GM21737 (cell line): Measurements from ENCODE around the gene MYL12A.

Experiments used
- ATAC-seq: cut with Tn5 transposase; IDR thresholded peaks from one replicate; pipeline ENCODE4 v1.9.1; 2021; ENCODE audit warnings: mild to moderate bottlenecking, moderate library complexity; ENCODE audit not compliant: unreplicated experiment

Gene MYL12A

DNA sequence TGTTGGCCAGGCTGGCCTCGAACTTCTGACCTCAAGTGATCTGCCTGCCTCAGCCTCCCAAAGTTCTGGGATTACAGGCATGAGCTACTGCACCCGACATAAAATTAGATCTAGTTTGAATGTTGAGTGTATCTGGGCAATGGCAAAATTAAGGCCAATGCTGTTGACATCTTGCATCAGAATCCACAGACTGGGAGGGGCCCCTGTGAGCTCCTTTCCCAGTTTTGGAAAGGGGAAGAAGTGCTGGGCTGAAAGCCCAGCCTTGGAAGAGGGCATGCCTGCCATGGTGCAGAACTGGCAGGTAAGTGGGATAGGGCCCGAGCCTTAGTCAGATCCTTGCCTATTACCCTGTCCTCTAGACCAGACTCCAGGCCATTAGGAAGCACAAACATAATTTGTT is 23.4 kb upstream of the MYL12A start:
- no peak for ATAC-seq

DNA sequence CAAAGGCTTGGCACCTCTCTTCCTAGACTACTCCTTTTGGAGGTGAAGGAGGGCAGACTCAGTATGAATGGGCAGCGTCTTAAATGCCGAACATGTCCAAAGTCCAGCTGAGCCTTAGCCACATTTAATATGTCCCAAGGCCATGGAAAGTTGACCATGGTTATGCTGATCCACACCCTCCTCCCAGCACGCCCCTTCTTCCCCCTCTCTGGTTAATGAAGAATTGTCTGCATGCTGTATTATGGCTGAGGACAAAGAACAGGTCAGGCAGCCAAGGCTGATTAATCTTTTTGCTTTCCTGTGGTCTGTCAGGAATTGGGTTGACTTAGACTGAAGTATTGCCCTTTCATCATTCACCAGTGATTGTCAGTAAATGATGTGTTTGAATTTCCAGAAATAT is 22.0 kb upstream of the MYL12A start:
- ATAC-seq = no peak

DNA sequence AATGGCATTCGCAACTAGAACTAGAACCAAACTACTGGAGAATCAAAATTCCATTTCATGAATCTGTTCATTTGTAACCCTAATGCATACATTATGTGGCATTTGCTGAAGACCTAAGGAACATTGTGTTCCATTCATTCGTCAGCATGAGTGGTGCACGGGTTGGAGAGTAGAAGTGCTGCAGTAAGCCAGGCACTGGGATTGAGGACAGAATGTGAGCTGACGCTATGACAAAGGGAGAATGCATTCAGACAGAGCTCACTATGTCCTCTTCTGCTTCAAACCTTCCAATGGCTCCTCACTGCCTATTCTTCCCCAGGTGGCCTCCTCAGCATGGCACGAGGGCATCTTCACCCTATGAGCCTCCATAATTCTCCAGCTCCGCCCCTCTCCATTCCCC is 21.6 kb upstream of the MYL12A start:
- ATAC-seq = no peak

DNA sequence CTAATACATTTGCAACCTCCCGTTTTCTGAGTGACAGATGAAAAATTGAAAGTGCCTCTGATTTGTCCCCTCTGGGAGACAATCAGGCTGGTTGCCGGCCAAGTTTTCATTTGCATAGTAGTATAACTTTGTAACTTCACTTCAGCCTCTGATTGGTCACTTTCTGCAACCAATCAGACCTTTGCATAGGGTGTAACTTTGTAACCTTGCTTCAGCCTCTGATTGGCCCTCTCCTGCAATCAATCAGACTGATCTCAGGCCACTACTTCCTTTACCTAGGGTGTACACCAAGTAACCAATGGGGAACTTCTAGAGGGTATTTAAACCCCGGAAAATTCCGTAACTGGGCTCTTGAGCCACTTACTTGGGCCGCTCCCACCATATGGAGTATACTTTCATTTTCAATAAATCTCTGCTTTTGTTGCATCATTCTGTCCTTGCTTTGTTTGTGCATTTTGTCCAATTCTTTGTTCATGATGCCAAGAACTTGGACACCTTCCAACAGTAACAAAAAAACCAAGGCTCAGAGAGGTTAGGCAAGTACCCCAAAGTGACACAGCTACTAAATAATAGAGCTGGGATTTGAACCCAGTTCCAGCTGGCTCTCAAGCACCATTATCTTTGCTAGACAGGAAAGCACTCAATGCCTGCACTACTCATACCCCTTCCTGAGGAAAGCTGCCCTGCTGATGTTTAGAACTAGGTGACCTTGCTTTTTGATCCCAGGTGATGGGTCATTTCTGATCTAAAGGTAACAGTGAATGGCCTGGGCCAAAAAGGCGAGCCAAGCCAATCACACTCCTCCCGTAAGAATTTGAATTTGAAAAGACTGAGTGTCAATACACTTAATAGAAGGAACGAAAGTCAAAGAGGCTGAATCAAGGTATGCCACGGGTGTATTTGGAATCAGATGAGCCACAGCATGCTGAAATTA is 16.9 kb upstream of the MYL12A start:
- ATAC-seq = no peak

DNA sequence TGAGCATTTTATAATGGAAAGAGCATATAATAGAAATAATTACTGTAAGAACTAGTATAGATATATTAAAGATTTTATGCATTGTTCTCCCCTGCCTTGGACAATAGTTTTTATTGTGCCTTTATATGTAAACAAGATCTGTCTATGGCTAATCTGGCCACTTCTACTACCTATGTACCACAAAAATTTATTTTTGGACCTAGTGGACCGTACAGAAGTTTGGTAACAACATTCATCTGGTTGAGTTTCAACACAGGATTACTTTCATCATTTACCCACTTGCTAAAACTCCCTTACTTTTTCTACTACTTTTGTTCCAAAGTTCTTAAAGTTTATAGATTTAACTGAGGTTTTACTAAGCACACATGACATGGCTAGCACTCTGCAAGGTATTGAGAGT is 14.6 kb upstream of the MYL12A start:
- ATAC-seq = no peak

DNA sequence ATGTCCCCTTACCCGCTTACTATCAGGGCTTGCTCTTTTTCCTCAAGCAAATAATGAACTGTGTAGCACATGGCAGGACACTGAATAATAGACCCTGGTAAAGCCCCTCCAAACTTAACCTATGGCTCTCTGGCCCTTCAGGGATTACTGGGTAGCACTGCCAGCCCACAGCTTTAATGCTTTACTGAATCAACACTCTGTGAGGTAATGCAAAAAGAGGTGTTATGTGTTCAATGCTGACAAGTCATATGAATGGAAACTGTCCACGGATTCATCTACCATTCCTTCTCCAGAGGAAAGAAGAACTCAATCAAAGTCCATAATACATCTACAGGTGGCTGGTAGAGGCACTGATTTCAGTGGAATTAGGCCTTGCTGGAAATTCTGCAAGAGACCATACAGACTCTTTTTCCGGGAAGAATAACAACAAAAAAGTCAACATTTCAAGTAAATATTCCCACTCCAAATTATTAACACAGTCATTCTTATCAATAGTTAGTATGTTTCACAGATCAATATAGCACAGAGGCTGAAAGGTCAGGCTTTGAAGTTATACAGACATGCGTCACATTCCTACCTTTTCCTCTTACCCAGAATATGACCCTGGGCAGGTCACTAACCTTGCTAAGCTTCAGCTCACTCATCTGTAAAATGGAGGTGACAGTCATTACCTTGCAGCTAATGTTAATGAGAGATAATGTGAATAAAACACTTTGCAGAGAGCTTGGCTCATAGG is 14.0 kb upstream of the MYL12A start:
- no peak for ATAC-seq

DNA sequence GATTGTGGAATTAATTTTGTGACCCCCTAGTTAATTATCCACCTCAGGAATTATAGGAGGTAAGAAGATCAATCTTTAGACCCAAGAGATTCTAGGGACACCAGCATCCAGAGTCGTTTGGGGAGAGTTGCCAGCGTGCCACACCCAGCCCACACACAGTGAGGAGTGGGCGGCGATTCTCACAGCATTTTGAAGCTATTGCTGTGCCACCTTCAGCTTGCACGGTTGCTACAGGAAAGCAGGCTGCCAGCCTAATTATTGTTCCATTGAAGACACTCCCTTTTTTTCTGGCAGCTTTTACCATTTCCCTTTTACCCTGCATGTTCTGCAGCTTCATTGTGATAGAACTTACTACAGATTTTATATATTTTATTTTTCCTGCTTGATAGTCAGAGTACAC is 13.1 kb upstream of the MYL12A start:
- no peak for ATAC-seq

DNA sequence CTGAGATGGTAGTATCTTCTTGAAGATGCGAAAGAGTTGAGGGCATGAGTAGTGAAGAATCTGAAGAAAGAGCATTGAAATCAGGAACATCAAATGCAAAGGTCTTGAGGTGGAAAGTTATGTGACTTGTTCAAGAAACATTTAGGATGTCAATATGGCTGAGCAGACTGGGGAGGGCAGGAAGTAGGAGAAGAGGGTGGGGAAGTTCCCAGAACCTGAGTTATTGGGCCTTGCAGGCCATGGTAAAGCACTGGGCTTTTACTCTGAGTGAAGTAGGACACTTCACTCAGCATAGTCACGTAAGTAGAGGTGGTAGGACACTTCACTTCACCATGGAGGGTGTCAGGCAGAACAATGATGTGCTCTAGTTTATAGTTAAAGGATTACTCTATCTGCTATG is 11.8 kb upstream of the MYL12A start:
- no peak for ATAC-seq

DNA sequence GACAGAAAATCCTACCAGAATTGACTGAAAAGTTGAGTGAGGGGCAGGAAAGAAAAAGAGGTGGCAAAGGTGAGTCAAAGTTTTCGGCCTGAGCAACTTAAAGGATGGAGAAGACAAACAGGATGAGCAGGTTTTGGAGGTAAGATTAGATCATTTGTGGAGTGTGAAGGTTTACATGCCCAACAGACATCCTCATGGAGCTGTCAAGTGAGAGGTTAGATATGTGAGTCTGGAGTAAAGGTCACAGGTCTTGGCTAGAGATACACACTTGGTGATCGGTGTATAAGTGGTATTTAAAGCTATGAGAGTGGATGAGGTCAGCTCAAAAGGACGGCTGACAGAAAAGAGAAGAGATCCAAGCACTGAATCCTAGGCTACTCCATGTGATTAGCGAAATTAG is 11.1 kb upstream of the MYL12A start:
- no peak for ATAC-seq

DNA sequence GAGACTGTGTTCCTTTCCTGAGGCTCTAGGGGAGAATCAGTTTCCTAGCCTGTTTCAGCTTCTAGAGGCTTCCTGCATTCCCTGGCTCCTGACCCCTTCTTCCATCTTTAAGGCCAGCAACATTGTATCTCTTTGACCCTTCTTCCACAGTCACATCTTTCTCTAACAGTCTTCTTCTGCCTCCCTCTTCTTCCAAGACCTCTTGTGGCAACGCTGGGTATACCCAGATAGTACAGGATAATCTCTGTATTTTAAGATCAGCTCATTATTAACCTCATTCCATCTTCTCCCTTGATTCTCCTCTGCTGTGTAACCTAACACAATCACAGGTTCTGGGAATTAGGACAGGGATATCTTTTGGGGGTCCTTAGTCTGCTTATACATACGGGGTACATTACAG is 8.9 kb upstream of the MYL12A start:
- no peak for ATAC-seq

DNA sequence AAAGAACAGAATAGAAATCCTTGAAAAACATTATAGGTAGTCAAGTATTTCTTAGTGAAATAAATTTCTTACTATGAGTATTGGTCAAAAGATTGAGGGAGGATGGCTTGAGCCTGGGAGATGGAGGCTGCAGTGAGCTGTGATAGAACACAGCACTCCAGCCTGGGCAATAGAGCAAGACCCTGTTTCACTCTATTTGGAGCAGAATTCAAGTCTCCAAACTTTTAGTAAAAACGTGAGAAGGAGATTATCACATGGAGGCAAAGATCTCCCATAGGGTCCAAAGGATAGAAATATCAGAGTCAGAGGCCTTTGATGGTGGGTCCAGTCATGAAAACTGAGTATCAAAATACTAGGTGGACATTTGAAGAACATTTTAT is 2.4 kb upstream of the MYL12A start:
- no peak for ATAC-seq

DNA sequence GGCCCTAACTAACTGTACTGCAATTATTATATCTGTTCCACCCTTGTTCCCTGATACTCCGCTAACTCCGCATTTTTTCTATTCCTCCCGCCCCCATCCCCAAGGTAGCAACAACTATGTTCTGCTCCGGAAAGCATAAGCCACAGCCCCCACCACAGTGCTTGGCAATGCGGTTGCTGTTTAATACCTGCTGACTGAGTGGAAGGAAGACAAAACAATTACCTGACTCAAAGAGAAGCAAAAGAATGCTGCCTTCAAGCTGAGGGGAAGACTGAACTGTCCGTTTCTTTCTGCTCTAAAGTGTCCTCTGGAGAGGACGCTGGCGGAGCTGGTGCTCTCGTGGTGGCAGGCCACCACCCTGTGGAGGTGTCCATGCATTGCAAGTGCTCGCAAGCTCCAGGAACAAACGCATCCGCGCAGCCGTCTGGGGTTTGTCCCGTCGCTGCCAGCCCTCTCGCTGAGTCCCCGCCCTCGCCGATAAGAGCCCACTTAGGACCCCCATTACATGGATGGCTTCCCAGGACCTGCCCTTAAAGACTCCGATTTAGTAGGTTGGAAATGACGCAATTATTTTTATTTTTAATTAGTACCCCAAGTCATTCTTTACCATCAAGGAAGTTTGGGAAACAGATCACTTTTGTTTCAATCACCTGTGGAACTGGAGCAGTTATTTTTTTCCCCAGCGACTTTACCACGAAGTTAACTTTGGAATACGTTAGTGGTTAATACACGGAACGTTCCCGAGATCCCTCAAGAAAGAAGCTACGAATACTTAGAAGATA is 1.6 kb upstream of the MYL12A start:
- ATAC-seq = peak; percentile 44

DNA sequence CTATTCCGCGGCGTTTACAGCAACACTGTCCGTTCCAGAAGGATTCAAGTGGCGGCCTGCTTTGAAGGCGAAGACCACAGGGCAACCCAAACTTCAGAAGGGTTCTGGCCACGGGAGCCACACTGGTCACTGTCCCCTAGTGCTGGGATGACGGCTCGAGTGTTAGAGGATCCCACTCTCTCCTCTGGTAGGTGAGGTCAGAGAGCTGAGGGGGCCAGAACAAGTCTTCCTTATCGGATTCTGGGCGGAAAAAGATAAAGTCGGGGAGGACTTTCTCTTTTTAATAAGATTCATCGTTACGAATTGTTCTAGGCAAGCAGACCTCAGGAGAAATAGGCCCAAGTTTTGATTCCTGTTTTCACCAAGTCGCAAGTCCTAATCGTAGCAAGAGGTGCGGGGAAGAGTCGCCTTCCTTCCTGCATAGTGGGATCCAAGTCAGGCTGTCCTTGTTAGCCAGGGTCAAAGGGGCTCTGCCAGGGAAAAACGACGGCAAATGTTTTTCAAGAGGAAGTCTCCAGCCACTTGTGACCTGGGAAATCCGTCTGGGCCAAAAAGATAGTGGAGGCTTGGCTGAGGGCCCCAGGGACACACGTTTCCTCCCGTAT is 864 bp upstream of the MYL12A start:
- peak; percentile 1 for ATAC-seq

DNA sequence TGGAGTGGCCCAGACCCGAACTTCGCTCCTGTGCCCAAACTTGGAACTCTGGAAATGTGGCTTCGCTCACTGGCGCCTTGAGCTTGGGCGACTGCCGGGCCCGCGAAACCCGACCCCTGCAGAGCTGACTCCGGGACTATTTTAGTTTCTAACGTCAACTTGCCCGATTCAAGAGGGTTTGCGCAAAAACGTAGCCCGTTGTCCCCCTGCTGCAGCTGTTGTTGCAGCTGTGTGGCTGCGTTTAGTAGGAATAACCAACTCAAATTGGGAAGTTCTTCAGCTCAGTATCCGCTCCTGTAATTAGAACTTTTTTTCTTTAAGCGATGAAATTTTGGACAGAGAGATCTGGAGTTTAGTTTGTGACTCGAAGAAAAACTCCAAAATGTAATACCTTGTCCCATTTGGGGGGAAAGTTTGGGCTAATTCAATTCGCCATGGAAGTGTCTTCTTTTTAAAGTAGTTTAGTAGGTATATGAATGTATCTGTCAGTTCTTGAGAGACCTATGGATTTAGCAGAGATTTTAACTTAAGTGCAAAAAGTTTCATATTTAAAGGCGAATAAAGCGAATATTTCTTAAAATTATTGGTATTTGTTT is 559 bp downstream of the MYL12A start:
- no peak for ATAC-seq

DNA sequence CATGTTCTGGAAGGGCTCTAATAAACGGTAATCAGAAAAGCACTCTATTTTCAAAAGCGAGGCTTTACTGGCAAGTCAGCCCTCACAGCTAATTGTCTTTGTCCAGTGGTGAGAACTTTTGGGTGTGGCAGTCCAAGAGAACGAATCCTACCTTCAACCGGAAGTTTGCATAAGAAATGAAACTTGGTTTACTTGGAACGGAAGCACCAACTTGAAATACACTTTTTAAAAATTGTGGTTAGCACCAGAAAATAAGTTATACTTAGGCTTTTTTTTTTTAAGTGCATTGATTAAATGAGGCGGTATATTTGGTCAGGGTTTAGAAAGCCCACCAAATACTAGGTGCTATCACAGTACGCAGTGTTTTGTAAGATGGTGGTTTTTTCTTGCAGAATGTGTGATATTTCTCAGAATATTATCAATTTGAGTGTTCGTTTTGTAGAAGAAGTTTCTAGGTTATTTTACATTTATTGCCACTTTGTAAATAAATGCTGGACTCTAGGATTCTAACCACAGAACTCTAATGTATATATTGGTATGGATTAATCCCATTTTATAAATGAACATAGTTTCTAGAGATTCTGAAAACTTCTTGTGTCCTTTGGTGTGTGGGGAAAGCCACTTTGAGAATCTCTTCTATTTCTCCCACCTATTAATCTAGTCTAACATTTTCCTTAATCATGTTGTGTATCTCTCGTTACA is 1.2 kb downstream of the MYL12A start:
- no peak for ATAC-seq

DNA sequence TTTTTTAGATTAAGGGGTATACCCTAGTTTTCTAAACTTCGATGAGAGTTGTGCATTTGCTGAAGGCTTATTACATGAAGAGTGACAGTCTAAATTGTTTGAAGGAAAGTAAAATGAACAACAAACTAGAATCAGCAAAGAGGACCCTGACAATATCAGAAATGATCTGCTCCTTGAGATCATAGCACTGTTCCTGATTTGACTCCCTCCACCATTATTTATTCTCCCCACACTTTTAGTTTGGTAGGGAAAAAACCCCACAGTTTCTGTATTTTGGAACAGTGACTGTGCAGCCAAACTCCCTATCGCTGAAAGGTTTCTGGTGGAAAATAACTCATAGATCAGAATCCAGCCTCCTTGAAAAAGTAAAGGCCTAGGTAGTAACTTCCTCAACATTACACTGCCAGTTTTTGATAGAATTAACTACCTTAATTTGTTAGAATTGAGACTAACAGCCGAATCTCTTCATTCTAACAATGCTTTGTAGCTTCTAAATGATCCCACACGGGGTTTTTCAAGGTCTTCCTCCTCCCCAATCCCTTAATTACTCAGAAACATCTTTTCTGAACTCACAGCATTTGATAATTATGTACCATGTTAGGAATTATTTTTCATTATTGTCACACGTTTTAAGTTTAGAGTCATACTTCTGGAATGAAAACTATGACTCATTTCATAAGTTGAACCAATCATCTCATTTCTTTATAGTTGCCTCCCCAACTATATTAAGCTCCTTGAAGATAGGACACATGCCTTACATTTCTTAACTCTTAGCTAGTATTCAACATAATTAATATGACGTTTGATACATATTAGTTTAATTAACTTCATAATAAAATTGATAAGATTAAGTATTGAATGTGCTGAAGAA is 2.9 kb downstream of the MYL12A start:
- ATAC-seq = no peak

DNA sequence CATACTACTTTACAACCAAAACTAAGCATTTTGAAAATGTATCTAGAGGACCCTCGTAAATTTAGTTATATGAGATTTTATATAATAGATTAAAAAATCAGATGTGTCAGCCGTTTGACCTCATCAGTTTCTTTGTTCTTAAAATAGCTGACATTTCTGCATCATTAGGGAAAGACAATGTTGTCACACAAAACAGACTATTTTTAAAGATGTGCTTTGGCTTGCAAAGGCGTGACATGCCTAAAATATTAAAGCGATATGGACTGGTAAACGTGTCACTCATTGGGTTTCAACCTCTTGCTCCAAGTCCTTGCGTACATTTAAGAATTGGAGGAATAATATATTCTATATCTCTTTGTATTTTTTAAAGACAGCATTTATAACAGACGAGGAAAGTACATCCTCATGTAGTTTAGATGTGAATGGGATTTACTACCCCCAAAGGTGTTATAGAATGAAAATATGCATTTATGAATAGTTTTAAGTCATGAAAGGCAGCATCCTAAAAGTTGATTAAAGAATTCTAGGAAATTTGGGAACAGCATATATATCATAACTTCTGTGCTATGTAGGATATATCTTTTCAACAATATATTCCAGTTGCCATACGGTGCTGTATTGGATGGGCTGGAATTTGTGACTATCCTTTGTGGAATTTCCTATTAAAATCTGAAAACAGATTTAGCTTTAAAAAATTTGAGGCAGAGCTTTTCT is 3.8 kb downstream of the MYL12A start:
- no peak for ATAC-seq

DNA sequence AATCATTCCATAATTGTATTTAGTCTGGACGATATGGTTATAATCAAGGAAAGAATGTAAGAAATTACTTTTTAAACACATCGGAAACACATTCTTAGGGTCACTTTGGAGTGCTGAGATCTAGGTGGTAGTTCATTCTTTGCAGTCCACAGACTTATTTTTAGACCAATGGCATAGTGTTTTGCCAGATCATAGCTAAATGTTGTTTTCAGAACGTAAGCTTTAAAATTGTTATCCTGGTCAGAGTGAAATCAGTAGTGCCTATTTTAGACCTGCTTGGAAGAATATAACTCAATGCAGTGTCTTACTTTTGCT is 4.3 kb downstream of the MYL12A start:
- ATAC-seq = no peak

DNA sequence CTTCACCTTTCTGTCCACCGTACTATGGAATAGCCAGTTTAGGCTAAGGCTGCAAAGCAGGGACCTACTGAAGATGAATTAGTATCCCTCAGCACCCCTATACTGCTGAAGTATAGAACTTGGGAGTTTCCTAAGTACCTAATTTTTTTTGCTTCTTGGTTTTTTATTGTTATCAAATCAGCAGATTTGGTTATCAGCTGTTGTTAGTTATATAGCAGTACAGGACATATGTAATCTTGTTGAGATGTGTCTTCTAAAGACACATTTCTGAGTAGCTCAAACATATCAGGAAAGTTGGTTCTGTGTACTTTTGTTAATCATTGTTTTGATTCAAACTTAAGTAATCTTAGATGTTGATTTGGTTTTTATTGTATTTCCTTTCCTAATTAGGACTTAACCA is 5.2 kb downstream of the MYL12A start:
- ATAC-seq = no peak
